HG03571 (cell line): Measurements from ENCODE around the gene QARS1.

ENCODE experiments used
- ATAC-seq: cut with Tn5 transposase; IDR thresholded peaks from one replicate; pipeline ENCODE4 v1.9.1; 2021; ENCODE audit not compliant: unreplicated experiment

The QARS1 gene

GRCh38 chr3:49054344-49054862 lies 50.2 kb downstream of the QARS1 start:
- ATAC-seq, result no peak

GRCh38 chr3:49053543-49053942 lies 51.0 kb downstream of the QARS1 start:
- ATAC-seq, result no peak
